Tibial nerve (tissue), 4 donors: ENCODE measurements around the gene SRGAP2C.
"Not testable (repeated sequence)": the region's sequence is repeated elsewhere in the genome, so short reads cannot be mapped to it uniquely, and the experiment has no call there.

Experiments
- CTCF ChIP-seq, 5 experiments: fragments of 200-600 bp in 3 of 5; fragments of 450-650 bp in 2 of 5; sonication (generic) in 3 of 5; IDR thresholded peaks; one replicate each; pipeline ENCODE4 v1.5.1; 2016 to 2019; ENCODE audit warnings: antibody characterized with exemption in 5 of 5, mild to moderate bottlenecking in 3 of 5, moderate library complexity in 2 of 5
- EP300 ChIP-seq, 2 donors: sonication (generic); formaldehyde crosslinking; IDR thresholded peaks; one replicate each; pipeline ENCODE4 v1.6.1; 2017; ENCODE audit warnings: antibody characterized with exemption in 2 of 2, mild to moderate bottlenecking in 1 of 2
- POLR2A ChIP-seq, 2 donors: fragments of 450-650 bp; IDR thresholded peaks; one replicate each; pipeline ENCODE4 v1.6.1; 2017; ENCODE audit warnings: antibody characterized with exemption in 2 of 2, mild to moderate bottlenecking in 2 of 2, moderate library complexity in 2 of 2

- not testable (repeated sequence) for TF ChIP-seq EP300, CTCF, POLR2A (IDR thresholded peaks at IDR 0.05)
Observed at GRCh38 chr1:121226925-121227324, 42.1 kb downstream of the SRGAP2C start.
